ENCODE results near the gene SEPTIN3.

DNA sequence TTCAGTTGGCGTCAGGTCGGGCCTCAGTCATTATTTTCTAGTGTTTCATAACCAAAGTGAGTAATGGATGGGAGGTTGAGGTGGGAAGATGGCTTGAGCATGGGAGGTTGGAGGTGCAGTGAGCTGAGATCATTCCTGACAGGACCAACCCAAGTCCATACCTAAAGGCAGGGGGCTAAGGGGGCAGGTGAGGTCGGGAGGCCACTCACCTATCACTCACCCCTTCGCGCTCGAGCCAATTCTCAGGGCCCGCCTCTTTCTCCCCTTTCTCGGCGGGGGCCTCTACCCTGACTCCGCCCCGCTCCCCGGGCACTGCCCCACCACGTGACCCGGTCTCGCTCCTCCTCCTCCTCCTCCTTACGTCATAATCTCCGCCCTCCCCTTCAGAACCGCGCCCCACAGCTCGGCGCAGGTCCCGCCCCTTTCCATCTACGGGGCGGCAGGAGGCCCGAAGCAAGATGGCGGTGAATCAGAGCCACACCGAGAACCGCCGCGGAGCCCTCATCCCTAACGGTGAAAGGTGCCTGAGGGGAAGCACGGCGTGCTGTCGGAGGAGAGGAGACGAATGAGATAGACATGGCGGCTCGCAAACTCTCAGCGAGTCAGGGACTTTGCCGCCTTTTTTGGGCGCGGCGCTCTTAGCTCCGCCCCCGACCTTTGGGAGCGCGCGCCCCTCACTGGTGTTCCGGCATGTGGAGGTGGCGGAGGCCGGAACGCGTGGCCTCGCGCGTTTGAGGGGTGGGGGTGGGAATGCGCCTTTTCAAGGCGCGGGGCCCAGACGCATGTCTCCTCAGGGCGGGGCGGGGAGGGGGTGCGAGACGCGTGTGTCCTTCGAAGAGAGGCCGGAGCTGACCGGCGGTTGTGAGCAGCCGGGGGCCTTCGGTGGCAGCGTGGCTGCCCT lies 29.4 kb downstream of the SEPTIN3 start, which contains the start of gene WBP2NL:
- no peak for TF ChIP-seq CTCF (IDR thresholded peaks at IDR 0.05; ENCODE audit: low read depth, low read length, poor library complexity, severe bottlenecking)
- no peak for TF ChIP-seq EZH2phosphoT487 (IDR thresholded peaks at IDR 0.05; ENCODE audit: borderline replicate concordance, low read length)
